Measurements from ENCODE around the gene OR2M3.
"Not testable (repeated sequence)": the region's sequence is repeated elsewhere in the genome, so short reads cannot be mapped to it uniquely, and the experiment has no call there.

Gene OR2M3

DNA sequence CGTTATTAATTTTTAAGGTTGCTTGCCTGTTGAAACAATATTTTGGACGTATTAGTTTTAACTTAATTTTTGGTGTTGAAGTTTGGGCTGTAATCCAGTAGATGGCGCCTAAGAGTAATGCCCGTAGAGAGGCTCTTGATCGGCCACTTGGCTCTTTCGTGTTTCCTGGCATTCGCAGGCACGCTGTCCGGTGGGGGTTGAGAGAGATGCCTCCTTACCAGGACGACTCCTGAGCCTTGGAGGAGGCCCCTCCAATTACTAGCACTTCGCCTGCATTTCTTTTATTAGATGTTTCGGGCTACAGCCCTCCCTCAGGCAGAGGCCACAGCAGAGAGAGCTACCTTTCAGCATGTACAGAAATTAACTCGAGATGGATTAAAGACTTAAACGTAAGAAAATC, 46.1 kb downstream of the OR2M3 start:
- no peaks in the 10 kb centered on the region for H3K4me1 ChIP-seq (ENCODE audit: control insufficient read depth in 1 of 2, insufficient read depth in 2 of 2, low read length in 2 of 2)
- no peaks in the 10 kb centered on the region for H3K79me1 ChIP-seq (ENCODE audit: low read length)
- H3K4me2 ChIP-seq (ENCODE audit: low read length): no peak overlapping the region
- H2BK5ac ChIP-seq (ENCODE audit: low read depth, low read length, poor library complexity): no peak overlapping the region
- H4K8ac ChIP-seq (ENCODE audit: low read depth, low read length): no peak overlapping the region
- H3K27me3 ChIP-seq (ENCODE audit: insufficient read depth, low read length): no peaks in the 10 kb centered on the region
- no peak overlapping the region for H3K9ac ChIP-seq (ENCODE audit: low read length)
- no peak overlapping the region for H4K91ac ChIP-seq (ENCODE audit: low read depth, low read length)
- H3K9me3 ChIP-seq (ENCODE audit: insufficient read depth, low read depth, low read length): peaks cover 16% of the 10 kb centered on the region
- no peak overlapping the region for H4K12ac ChIP-seq (ENCODE audit: low read depth, low read length)
- no peak overlapping the region for H3K27ac ChIP-seq (ENCODE audit: low read depth, low read length)
- WGBS (ENCODE audit: extremely low coverage, insufficient coverage, insufficient read length): no CpG with 5 or more reads among the region's 14 CpGs
- H2AFZ ChIP-seq (ENCODE audit: insufficient read depth, low read length, poor library complexity): no peak overlapping the region
- H3K4ac ChIP-seq (ENCODE audit: low read depth, low read length): no peak overlapping the region
- no peak overlapping the region for H3K14ac ChIP-seq (ENCODE audit: low read length)
- H3K18ac ChIP-seq (ENCODE audit: low read length): no peak overlapping the region
- no peak overlapping the region for H3K23ac ChIP-seq (ENCODE audit: low read length)
- no peak overlapping the region for H3K4me3 ChIP-seq (ENCODE audit: low read depth, low read length)
- no peaks in the 10 kb centered on the region for H3K79me2 ChIP-seq (ENCODE audit: control insufficient read depth, insufficient read depth, low read length, poor library complexity)
- no peak overlapping the region for H2BK12ac ChIP-seq (ENCODE audit: low read length)
- H3K36me3 ChIP-seq (ENCODE audit: control insufficient read depth in 1 of 2, insufficient read depth in 2 of 2, low read length in 2 of 2): no peaks in the 10 kb centered on the region
- no peak overlapping the region for H2AK5ac ChIP-seq (ENCODE audit: low read length)
- no peak overlapping the region for H2BK120ac ChIP-seq (ENCODE audit: insufficient read depth, low read length, poor library complexity)
- DNase-seq: peak; percentile 12 to 72

DNA sequence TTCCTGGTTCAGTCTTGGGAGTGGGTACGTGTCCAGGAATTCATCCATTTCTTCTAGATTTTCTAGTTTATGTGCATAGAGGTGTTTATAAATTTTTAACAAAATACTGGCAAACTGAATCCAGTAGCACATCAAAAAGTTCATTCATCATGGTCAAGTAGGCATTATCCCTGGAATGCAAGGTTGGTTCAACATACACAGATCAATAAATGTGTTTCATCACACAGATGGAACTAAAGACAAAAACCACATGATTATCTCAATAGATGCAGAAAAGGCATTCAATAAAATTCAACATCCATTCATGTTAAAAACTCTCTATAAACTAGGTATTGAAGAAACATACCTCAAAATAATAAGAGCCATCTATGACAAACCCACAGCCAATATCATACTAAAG, 62.2 kb downstream of the OR2M3 start:
- not testable (repeated sequence) for H3K14ac ChIP-seq (ENCODE audit: low read length); H4K8ac ChIP-seq (ENCODE audit: low read depth, low read length); H3K27me3 ChIP-seq (ENCODE audit: insufficient read depth, low read length); H4K91ac ChIP-seq (ENCODE audit: low read depth, low read length); H3K79me2 ChIP-seq (ENCODE audit: control insufficient read depth, insufficient read depth, low read length, poor library complexity); H3K23ac ChIP-seq (ENCODE audit: low read length); H3K4me1 ChIP-seq (ENCODE audit: control insufficient read depth in 1 of 2, insufficient read depth in 2 of 2, low read length in 2 of 2); H3K9ac ChIP-seq (ENCODE audit: low read length); H3K9me3 ChIP-seq (ENCODE audit: insufficient read depth, low read depth, low read length); H3K4me2 ChIP-seq (ENCODE audit: low read length); H3K4ac ChIP-seq (ENCODE audit: low read depth, low read length); H3K27ac ChIP-seq (ENCODE audit: low read depth, low read length); H2AK5ac ChIP-seq (ENCODE audit: low read length); H4K12ac ChIP-seq (ENCODE audit: low read depth, low read length); H2AFZ ChIP-seq (ENCODE audit: insufficient read depth, low read length, poor library complexity); H3K36me3 ChIP-seq (ENCODE audit: control insufficient read depth in 1 of 2, insufficient read depth in 2 of 2, low read length in 2 of 2); DNase-seq; H2BK12ac ChIP-seq (ENCODE audit: low read length); H3K79me1 ChIP-seq (ENCODE audit: low read length); H3K18ac ChIP-seq (ENCODE audit: low read length); H3K4me3 ChIP-seq (ENCODE audit: low read depth, low read length); H2BK120ac ChIP-seq (ENCODE audit: insufficient read depth, low read length, poor library complexity); H2BK5ac ChIP-seq (ENCODE audit: low read depth, low read length, poor library complexity)
- no CpG with 5 or more reads among the region's 1 CpG for WGBS (ENCODE audit: extremely low coverage, insufficient coverage, insufficient read length)

All from trophoblast cell (in vitro differentiated cells and primary cell).